Measurements from ENCODE around the gene NSA2.

- TF ChIP-seq CTCF (IDR thresholded peaks at IDR 0.05) (no peak), POLR2A (IDR thresholded peaks at IDR 0.05) (no peak)
These were observed 28.6 kb upstream of the NSA2 start for GRCh38 chr5:74738406-74738805.
